GM23248 (cell line): ENCODE measurements around the gene RPL4. TPM values are rescaled to one million over a fixed set of nuclear protein-coding genes. Genes with fewer than 3 reads are reported as not detected.

Source experiments
- DNase-seq: peaks from one replicate; pipeline ENCODE4 v3.0.0-alpha.2; 2015
- H2AFZ ChIP-seq: fragments of 200-600 bp; sonication (generic); 2 replicates; pipeline ENCODE4 v1.6.1; 2016; ENCODE audit warnings: antibody characterized with exemption
- H3F3A ChIP-seq: fragments of 200-600 bp; sonication (generic); 2 replicates; pipeline ENCODE4 v1.6.1; 2016; ENCODE audit warnings: mild to moderate bottlenecking, antibody characterized with exemption, mixed run types; ENCODE audit not compliant: insufficient read depth
- H3K27ac ChIP-seq: fragments of 200-600 bp; sonication (generic); 2 replicates; pipeline ENCODE4 v1.5.1; 2016; ENCODE audit warnings: mild to moderate bottlenecking
- H3K27me3 ChIP-seq: fragments of 200-600 bp; sonication (generic); replicated peaks from 2 replicates; pipeline ENCODE4 v1.6.1; 2016; ENCODE audit warnings: mild to moderate bottlenecking; ENCODE audit not compliant: insufficient read depth
- H3K36me3 ChIP-seq: fragments of 200-600 bp; sonication (generic); 2 replicates; pipeline ENCODE4 v1.6.1; 2016; ENCODE audit warnings: low read depth, mild to moderate bottlenecking
- H3K4me1 ChIP-seq: fragments of 200-600 bp; sonication (generic); 2 replicates; pipeline ENCODE4 v1.6.1; 2016; ENCODE audit warnings: mild to moderate bottlenecking; ENCODE audit not compliant: insufficient read depth
- H3K4me2 ChIP-seq: fragments of 200-600 bp; sonication (generic); one replicate; pipeline ENCODE4 v1.6.1; 2016; ENCODE audit warnings: mild to moderate bottlenecking; ENCODE audit not compliant: unreplicated experiment
- H3K4me3 ChIP-seq: fragments of 200-600 bp; sonication (generic); 2 replicates; pipeline ENCODE4 v1.5.1; 2016; ENCODE audit warnings: mild to moderate bottlenecking
- H3K79me2 ChIP-seq: fragments of 200-600 bp; sonication (generic); 2 replicates; pipeline ENCODE4 v1.6.1; 2016; ENCODE audit warnings: mild to moderate bottlenecking; ENCODE audit not compliant: insufficient read depth
- H3K9ac ChIP-seq: fragments of 200-600 bp; sonication (generic); 2 replicates; pipeline ENCODE4 v1.6.1; 2016; ENCODE audit warnings: mild to moderate bottlenecking
- H3K9me2 ChIP-seq: fragments of 200-600 bp; sonication (generic); 2 replicates; pipeline ENCODE4 v1.6.1; 2016; ENCODE audit warnings: mixed run types, mild to moderate bottlenecking, moderate library complexity; ENCODE audit not compliant: insufficient read depth
- H3K9me3 ChIP-seq: fragments of 200-600 bp; sonication (generic); one replicate; pipeline ENCODE4 v1.6.1; 2017; ENCODE audit warnings: low read depth
- H4K20me1 ChIP-seq: fragments of 200-600 bp; sonication (generic); 2 replicates; pipeline ENCODE4 v1.6.0; 2016; ENCODE audit not compliant: insufficient read depth
- EZH2 ChIP-seq: fragments of 200-600 bp; sonication (generic); IDR thresholded peaks from 2 replicates; pipeline ENCODE4 v1.6.1; 2018; ENCODE audit warnings: antibody characterized with exemption, mild to moderate bottlenecking; ENCODE audit not compliant: insufficient read depth, poor library complexity, severe bottlenecking
- EZH2phosphoT487 ChIP-seq: fragments of 200-600 bp; sonication (generic); IDR thresholded peaks from 2 replicates; pipeline ENCODE4 v1.6.1; 2018; ENCODE audit warnings: antibody characterized with exemption, moderate library complexity, mild to moderate bottlenecking, low read depth; ENCODE audit not compliant: insufficient read depth
- WGBS, 2 experiments: methylation state at CpG; one replicate each; pipeline ENCODE4 v1.1.6; 2015 to 2017; ENCODE audit warnings: low lambda C conversion rate in 2 of 2, low coverage in 1 of 2; ENCODE audit errors: missing lambda C conversion rate in 2 of 2; 5-methylcytosine and 5-hydroxymethylcytosine counted together
- in situ Hi-C: fragments of 300-500 bp; cut with MboI; formaldehyde crosslinking; loops from 2 replicates; pipeline ENCODE4 v1.15.0; 2020
- polyA plus RNA-seq: library from polyadenylated mRNA; unstranded; fragments of >200 nt; fragmentation: Nextera tagmentation; extraction: Ambion mirVana; gene quantifications from 2 replicates; pipeline ENCODE4 v1.2.1, GENCODE V29; 2016
- total RNA-seq: library from RNA; depleted of rRNA; stranded (reverse); fragments of >200 nt; shearing (Covaris generic); gene quantifications from 2 replicates; pipeline ENCODE4 v1.2.3, GENCODE V29; 2014

Gene RPL4
- total and polyA plus RNA-seq, 2 experiments from 2014 or later = 915 to 3,244 TPM

DNA sequence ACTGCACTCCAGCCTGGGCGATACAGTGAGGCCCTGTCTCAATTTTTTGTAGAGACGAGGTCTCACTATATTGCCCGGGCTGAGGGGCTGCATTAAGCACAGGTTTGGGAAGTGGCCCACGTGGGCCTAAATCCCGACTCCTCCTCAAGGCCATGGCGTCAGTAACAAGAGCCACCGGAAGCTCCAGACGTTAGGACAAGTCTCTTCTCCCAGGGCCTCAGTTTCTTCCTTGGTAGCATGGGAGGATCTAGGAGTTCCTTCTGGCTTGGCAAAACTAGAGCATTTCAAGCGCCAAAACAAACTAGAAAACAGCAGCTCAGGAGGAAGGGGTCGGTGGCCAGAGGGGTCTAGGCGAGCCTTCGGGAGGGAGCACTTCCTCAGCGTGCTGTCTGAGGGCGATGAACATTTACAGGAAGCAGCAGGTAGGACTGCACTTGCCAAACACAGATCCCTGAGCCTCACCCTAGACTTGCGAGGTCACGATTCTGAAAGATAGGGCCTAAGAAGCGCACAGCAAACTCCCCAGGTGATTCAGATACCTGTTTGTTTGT, 7.6 kb downstream of the RPL4 start:
- Histone ChIP-seq H3K27ac (peak overlapping the region; percentile 55), H3K4me1 (peaks cover 2% of the 10 kb centered on the region), H2AFZ (peak overlapping the region; percentile 86), H4K20me1 (0 out of 2 replicates have a peak, but pooled peaks cover under 1% of the 10 kb centered on the region), H3K9ac (peak overlapping the region; percentile 90), H3K4me2 (peak overlapping the region; percentile 99), H3K27me3 (no peaks in the 10 kb centered on the region), H3K9me3 (no peaks in the 10 kb centered on the region), H3K4me3 (peak overlapping the region; percentile 99), H3K9me2 (no peaks in the 10 kb centered on the region), H3K36me3 (peaks cover 65% of the 10 kb centered on the region), H3F3A (peaks cover 57% of the 10 kb centered on the region), H3K79me2 (peaks cover 43% of the 10 kb centered on the region)
- WGBS, 2 experiments = 22 to 23% methylated on average over 17 of the region's 17 CpGs
- in situ Hi-C loops = no loop called here
- DNase-seq = peak; percentile 32
- TF ChIP-seq EZH2 (no peak), EZH2phosphoT487 (no peak)

- Histone ChIP-seq H3K9ac (no peak overlapping the region), H4K20me1 (no peaks in the 10 kb centered on the region), H3K4me3 (no peak overlapping the region), H3K79me2 (peaks cover 20% of the 10 kb centered on the region), H2AFZ (no peak overlapping the region), H3K4me2 (no peak overlapping the region), H3K27ac (no peak overlapping the region), H3F3A (peaks cover 33% of the 10 kb centered on the region), H3K9me3 (no peaks in the 10 kb centered on the region), H3K27me3 (no peaks in the 10 kb centered on the region), H3K9me2 (no peaks in the 10 kb centered on the region), H3K36me3 (peaks cover 44% of the 10 kb centered on the region), H3K4me1 (no peaks in the 10 kb centered on the region)
- WGBS, 2 experiments = 92 to 100% methylated on average over 2 of the region's 2 CpGs
- TF ChIP-seq EZH2 (no peak), EZH2phosphoT487 (no peak)
- in situ Hi-C loops = no loop called here
- no peak for DNase-seq
These were observed 10.4 kb downstream of the RPL4 start for GRCh38 chr15:66494262-66494661.

DNA sequence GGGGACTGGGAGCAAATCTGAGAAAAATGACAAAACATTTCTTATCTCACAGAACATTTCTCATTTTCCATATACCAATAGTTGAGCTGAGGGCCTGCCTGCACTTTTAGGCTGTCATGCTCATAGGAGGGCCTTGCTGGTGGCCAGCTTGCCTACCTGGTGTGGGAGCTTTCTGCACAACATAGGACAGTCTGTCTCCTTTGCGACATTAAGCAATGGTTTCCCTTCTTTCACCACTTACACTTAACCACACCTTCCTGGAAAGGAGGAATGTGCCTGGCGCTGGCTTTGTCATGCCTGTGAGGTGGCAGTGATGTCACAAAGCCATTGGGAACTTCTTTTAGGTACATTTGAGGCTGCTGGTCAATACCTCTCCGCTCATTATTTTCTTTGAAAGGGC, 12.8 kb downstream of the RPL4 start:
- TF ChIP-seq EZH2 = no peak
- no peak for TF ChIP-seq EZH2phosphoT487
- H3K27me3 ChIP-seq = no peaks in the 10 kb centered on the region
- peaks cover 14% of the 10 kb centered on the region for H3K79me2 ChIP-seq
- no peak overlapping the region for H3K27ac ChIP-seq
- H3K4me2 ChIP-seq = no peak overlapping the region
- 94 to 97% methylated on average over 3 of the region's 3 CpGs for WGBS, 2 experiments
- H2AFZ ChIP-seq = no peak overlapping the region
- in situ Hi-C loops = no loop called here
- DNase-seq = no peak
- H3K4me3 ChIP-seq = no peak overlapping the region
- H3K4me1 ChIP-seq = no peaks in the 10 kb centered on the region
- H3K36me3 ChIP-seq = peaks cover 40% of the 10 kb centered on the region
- peaks cover 18% of the 10 kb centered on the region for H3F3A ChIP-seq
- no peaks in the 10 kb centered on the region for H4K20me1 ChIP-seq
- H3K9ac ChIP-seq = no peak overlapping the region
- H3K9me3 ChIP-seq = no peaks in the 10 kb centered on the region
- no peaks in the 10 kb centered on the region for H3K9me2 ChIP-seq

GRCh38 chr15:66489179-66489791, 15.4 kb downstream of the RPL4 start:
- H3K27ac ChIP-seq = no peak overlapping the region
- peaks cover 3% of the 10 kb centered on the region; the same call in 1 of the 2 replicates for H3K79me2 ChIP-seq
- no peaks in the 10 kb centered on the region for H3K9me3 ChIP-seq
- TF ChIP-seq EZH2phosphoT487 = no peak
- TF ChIP-seq EZH2 = no peak
- H3K9me2 ChIP-seq = no peaks in the 10 kb centered on the region
- H3K9ac ChIP-seq = no peak overlapping the region
- no peaks in the 10 kb centered on the region for H3K27me3 ChIP-seq
- 86 to 87% methylated on average over 6 of the region's 6 CpGs for WGBS, 2 experiments
- no peaks in the 10 kb centered on the region for H3K4me1 ChIP-seq
- no peak for DNase-seq
- no peak overlapping the region for H2AFZ ChIP-seq
- H4K20me1 ChIP-seq = no peaks in the 10 kb centered on the region; the same call in 1 of the 2 replicates
- peaks cover 42% of the 10 kb centered on the region for H3K36me3 ChIP-seq
- in situ Hi-C loops = no loop called here
- H3K4me2 ChIP-seq = no peak overlapping the region
- peaks cover 7% of the 10 kb centered on the region for H3F3A ChIP-seq
- no peak overlapping the region for H3K4me3 ChIP-seq
